ENCODE measurements around the gene SPRING1.
"Not testable (repeated sequence)": the region's sequence is repeated elsewhere in the genome, so short reads cannot be mapped to it uniquely, and the experiment has no call there.

The SPRING1 gene

DNA sequence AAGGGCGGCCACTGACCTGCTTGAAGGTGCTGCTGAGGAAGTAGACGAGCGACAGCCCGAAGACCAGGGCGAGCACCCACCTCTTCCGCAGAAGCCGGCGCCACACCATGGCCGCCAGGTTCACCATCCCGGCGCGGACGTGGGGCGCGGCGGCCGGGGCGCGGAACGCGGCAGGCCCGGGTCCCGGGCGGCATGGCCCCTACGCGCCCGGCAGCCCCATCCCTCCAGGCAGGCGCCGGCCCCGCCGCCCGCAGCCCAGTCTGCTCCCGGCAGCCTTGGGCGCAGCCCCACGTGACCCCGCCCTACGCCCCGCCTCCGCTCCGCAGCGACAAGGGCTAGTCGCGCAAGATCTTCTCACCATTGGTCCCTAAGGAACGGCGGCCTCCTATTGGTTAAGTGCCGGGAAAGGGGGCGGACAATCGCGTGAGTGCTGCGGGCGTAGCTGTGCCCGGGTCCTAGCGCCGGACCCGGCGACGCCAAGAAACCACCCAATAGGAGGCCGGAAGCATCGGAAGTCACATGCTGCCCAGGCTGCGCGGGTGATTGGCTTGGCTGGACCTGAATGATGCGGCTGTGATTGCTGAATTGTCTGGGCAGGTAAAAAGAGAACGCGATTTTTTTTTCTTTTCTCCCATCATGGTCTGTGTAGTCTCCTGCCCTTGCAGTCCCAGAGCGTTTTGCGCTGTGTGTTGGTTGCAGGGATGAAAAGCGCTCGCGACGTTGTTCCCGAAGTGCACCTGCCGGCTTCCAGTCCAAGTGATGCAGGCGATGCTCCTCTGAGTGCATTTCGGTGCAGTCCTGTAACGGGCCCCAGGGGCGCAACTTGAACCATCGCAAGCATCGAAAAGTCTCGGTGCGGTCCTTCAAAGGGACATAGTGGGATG is at the start of gene SPRING1, which contains the start of gene RNFT2:
SPRING1 (minus strand) TSS at position 296 of the 884 bp plus-strand sequence; CDS start at position 127, 169 bp downstream.
RNFT2 (plus strand) TSS at position 542 of the 884 bp plus-strand sequence. CDS start 2,183 bp downstream, outside the sequence.
- peak; percentile 97 for DNase-seq (ENCODE audit: low read depth in 2 of 2)

DNA sequence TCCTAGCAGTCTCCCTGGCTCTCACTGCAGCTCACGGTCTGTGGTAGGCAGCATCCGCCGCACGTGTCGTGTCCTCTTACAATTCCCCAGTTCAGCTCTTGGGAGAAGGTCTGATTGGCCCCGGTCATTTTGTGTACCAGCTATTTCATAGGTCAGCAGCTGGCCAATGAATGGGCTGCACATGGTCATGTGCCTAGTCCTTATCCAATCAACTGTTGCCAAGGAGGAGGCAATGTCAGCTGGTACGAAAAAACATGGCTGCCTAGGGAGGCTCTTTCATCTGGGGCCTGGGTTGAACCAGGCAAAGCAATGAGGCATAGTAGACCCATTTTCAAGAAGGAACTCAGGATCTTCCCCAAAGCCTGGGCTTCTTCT is 46.4 kb upstream of the SPRING1 start:
- no peak for DNase-seq (ENCODE audit: low read depth in 2 of 2)

DNA sequence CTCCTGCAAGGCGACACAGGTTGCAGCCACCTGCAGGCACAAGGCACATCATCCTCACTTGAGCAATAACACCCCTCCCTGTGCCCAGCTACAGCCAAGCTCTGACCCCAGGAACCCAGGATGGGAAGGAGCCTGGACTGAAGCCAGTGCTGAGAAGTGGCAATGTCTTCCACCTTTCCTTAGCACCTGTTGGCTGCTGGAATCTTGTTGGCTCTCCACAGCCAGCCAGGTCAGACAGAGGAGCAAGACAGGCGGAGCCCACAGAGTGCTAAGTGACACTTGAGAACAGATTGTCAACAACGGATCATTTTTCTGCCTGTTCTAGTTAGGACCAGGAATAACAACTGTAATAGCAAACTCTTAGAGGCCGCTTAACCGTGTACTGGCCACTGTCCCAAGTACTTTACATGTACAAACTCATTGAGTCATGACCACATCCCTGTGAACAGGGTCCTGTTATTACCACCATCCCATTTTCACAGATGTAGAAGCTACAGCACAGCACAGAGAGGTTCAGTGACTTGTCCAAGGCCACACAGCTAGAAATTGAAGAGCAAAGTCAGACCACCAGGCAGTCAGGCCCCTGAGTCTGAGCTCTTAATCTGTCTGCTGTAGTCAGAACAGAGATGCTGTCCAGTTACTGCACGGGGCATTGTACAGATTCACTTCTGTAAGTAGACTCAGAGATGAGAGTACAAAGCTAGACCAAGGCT is 45.8 kb upstream of the SPRING1 start:
- no peak for DNase-seq (ENCODE audit: low read depth in 2 of 2)

- DNase-seq (ENCODE audit: low read depth in 2 of 2): no peak
Observed at GRCh38 chr12:116780942-116781341, 43.1 kb upstream of the SPRING1 start.

DNA sequence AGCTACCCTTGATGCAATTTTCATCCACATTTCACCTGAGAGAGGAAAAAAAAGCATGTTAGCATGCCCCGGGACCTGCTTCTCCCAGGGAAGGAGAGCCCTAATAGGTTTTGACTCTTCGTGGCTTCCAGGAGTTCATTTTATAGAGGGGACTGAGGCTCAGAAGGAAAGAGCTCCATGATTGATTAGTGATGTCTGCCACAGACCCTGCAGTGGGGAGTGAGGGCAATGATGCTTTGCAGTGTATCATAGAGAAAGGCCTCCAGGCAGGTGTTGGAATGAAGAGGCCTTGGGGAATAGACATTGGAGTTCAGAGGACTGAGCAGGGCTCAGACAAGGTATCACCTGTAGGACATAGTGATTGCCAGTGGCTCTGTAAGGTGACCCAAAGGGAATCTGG is 41.7 kb upstream of the SPRING1 start:
- no peak for DNase-seq (ENCODE audit: low read depth in 2 of 2)

- DNase-seq (ENCODE audit: low read depth in 2 of 2): no peak
Observed at GRCh38 chr12:116777245-116777644, 39.4 kb upstream of the SPRING1 start.

DNA sequence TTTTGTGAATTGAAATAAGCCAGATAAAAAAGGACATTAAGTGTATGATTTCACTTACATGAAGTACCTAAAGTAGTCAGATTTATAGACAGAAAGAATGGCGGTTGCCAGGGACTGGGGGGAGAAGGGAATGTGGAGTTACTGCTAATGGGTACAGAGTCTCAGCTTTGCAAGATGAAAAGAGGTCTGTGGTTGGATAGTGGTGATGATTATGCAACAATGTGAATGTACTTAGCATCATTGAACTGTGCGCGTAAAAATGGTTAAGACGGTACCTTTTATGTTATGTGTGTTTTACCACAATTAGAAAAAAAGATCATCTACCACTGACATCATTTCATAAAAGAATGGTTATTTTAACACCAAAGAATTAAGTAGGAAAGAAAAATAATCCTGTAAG is 36.2 kb upstream of the SPRING1 start:
- no peak for DNase-seq (ENCODE audit: low read depth in 2 of 2)

DNA sequence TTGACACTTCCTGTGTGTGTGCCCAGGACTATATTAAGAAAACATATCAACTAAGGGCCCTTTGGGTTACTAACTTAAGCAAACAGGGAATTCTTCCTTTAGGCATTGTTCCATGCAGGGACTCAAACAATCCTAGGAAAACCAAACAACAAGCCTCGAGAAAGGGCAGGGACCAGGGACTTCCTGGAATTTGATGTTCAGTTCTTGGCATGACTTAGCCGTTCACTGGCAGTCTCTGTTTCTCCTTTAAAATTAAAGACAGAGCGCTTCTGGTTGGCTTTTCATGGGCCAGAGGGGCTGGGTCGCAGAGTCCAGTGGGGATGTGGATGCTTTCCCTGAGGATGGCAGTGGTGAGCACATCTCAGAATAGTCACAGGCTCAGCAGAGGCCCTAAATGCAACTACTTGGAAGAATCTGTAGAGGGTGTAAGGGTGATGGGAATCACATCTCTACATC is 35.4 kb upstream of the SPRING1 start:
- DNase-seq (ENCODE audit: low read depth in 2 of 2): no peak

GRCh38 chr12:116771651-116772050 is 33.8 kb upstream of the SPRING1 start:
- no peak for DNase-seq (ENCODE audit: low read depth in 2 of 2)

DNA sequence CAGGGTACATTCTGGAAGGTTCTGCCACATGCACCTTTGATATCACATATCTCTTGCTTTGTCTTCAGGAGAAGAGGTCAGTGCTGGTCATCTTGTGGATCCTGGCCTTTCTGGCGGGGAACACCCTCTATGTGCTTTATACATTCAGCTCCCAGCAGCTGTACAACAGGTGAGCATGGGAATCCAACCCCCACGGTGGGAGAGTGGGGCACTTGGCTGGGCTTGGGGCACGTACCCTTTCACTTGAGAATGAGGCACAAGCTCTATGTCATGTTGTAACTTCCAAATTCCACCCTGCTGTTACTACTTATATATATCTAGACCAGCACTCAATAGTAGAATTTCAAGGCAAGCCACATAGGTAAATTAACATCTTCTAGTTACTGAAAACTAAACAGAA is 28.9 kb upstream of the SPRING1 start:
- DNase-seq (ENCODE audit: low read depth in 2 of 2): no peak

DNA sequence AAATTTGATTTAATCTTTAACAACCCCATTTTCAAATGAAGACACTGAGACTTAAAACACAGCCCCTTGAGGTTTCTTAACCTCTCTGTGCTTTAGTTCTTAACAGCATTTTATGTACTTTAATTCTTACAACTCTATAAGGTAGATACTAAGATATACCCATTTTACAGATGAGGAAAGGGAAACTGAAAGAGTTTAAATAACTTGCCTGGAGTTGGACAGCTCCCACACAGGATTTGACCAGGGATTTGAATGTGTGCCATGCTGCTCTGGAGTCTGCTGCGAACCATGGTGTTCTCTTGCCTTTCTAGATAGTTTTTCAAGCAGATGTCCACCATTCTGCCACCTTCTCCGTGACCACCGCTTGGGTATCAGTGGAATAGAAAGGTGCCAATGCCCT is 28.4 kb upstream of the SPRING1 start:
- no peak for DNase-seq (ENCODE audit: low read depth in 2 of 2)

- DNase-seq (ENCODE audit: low read depth in 2 of 2): no peak
Observed at GRCh38 chr12:116765271-116765670, 27.4 kb upstream of the SPRING1 start.

DNA sequence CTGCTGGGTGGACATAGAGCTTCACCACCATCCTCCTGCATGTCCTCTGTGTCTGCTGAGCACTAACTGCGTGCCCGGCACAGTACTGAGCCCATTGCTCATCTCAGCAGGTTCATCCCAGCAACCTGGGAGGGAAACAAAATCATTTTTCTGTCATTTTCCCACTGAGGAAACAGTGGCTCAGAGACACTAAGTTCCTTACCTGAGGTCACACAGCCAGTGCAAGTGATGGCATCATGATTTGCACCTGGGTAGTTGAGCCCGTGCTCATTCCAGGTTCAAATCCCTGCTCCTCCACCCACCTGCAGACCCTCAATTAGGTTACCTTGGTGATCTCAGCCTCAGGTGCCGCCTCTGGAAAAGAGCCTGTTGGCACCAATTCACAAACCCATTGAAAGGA is 23.6 kb upstream of the SPRING1 start:
- DNase-seq (ENCODE audit: low read depth in 2 of 2): no peak

DNA sequence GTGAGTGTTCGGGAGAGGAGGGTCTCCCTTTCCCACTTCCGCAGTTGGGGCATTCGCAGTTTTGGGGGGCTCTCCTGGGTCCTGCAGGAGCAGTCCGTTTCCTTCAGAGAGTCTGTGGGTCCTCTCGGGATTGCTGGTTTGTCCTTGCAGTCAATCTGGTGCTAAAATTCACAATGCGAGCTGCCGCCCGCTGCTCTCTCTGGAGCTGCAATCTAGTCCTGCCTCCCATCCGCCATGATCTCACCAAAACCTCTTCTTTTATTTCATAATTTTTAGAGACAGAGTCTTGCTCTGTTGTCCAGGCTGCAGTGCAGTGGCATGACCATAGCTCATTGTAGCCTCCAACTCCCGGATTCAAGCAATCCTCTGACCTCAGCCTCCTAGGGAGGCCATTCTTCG is 22.8 kb upstream of the SPRING1 start:
- no peak for DNase-seq (ENCODE audit: low read depth in 2 of 2)

GRCh38 chr12:116759783-116760621 is 22.1 kb upstream of the SPRING1 start:
- peak in 1 of 2 donors; percentile 19 for DNase-seq (ENCODE audit: low read depth in 2 of 2)

- not testable (repeated sequence) for DNase-seq (ENCODE audit: low read depth in 2 of 2)
Observed at GRCh38 chr12:116754783-116755182, 16.9 kb upstream of the SPRING1 start.

DNA sequence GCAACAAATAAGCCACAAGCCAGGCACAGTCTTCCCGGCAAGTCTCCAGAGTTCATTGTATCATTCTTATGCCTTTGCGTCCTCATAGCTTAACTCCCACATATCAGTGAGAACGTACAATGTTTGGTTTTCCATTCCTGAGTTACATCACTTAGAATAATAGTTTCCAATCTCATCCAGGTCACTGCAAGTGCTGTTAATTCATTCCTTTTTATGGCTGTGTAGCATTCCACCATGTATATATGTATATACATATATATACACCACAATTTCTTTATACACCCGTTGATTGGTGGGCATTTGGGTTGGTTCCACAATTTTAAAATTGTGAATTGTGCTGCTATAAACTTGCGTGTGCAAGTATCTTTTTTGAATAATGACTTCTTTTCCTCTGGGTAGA is 16.2 kb upstream of the SPRING1 start:
- not testable (repeated sequence) for DNase-seq (ENCODE audit: low read depth in 2 of 2)

GRCh38 chr12:116750298-116750697 is 12.4 kb upstream of the SPRING1 start:
- DNase-seq (ENCODE audit: low read depth in 2 of 2): no peak

DNA sequence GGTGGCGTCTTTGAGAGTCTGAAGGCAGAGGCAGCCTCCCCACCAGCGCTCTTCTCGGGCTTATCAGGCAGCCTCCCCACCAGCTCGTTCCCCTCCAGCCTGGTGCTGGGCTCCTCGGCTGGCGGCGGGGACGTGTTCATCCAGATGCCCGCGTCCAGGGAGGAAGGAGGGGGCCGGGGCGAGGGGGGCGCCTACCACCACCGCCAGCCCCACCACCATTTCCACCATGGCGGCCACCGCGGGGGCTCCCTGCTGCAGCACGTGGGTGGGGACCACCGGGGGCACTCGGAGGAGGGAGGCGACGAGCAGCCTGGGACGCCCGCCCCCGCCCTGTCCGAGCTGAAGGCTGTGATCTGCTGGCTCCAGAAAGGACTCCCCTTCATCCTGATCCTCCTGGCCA is 12.0 kb upstream of the SPRING1 start:
- DNase-seq (ENCODE audit: low read depth in 2 of 2): no peak

- no peak for DNase-seq (ENCODE audit: low read depth in 2 of 2)
Observed at GRCh38 chr12:116745554-116745953, 7.7 kb upstream of the SPRING1 start.

- no peak for DNase-seq (ENCODE audit: low read depth in 2 of 2)
Observed at GRCh38 chr12:116744766-116745165, 6.9 kb upstream of the SPRING1 start.

GRCh38 chr12:116742787-116743186 is 4.9 kb upstream of the SPRING1 start:
- DNase-seq (ENCODE audit: low read depth in 2 of 2): not testable (repeated sequence)

Measured in stimulated activated CD4-positive, alpha-beta T cell treated with anti-CD3 and anti-CD28 coated beads, Interleukin-15, amount 100 ng/mL, for 48 hours (primary cell).